Sigmoid colon (tissue), 3 donors: ENCODE data around the gene CD36.

Experiments
- CTCF ChIP-seq, 4 experiments: fragments of 450-650 bp in 3 of 4; fragments of 200-600 bp in 1 of 4; IDR thresholded peaks; one replicate each; pipeline ENCODE4 v1.5.1; 2016 to 2019; ENCODE audit warnings: antibody characterized with exemption in 4 of 4, mild to moderate bottlenecking in 3 of 4, moderate library complexity in 2 of 4
- POLR2A ChIP-seq, 2 donors: fragments of 450-650 bp; IDR thresholded peaks; one replicate each; pipeline ENCODE4 v1.6.1; 2016; ENCODE audit warnings: antibody characterized with exemption in 2 of 2, mild to moderate bottlenecking in 2 of 2, moderate library complexity in 2 of 2

GRCh38 chr7:80676404-80676803, 38.0 kb downstream of the CD36 start:
- TF ChIP-seq CTCF (IDR thresholded peaks at IDR 0.05), result no peak
- TF ChIP-seq POLR2A (IDR thresholded peaks at IDR 0.05), result no peak
